HepG2 (cell line): ENCODE measurements around the gene CLDN9. TPM values are rescaled to one million over a fixed set of nuclear protein-coding genes. Genes with fewer than 3 reads are reported as not detected.

ENCODE experiments used
- ETS1 ChIP-seq: sonication (generic); formaldehyde crosslinking; IDR thresholded peaks from 2 replicates; pipeline ENCODE4 v1.4.0; 2020; ENCODE audit warnings: missing genetic modification reagents
- GZF1 ChIP-seq: sonication (generic); formaldehyde crosslinking; IDR thresholded peaks from 2 replicates; pipeline ENCODE4 v1.5.1; 2020; ENCODE audit warnings: mild to moderate bottlenecking, missing genetic modification reagents
- HNRNPK ChIP-seq: fragments of 200-400 bp; formaldehyde crosslinking; IDR thresholded peaks from 2 replicates; pipeline ENCODE4 v1.6.1; 2018; ENCODE audit warnings: low read length, low read depth, moderate library complexity, mild to moderate bottlenecking; ENCODE audit not compliant: poor library complexity, severe bottlenecking
- HOXA5 ChIP-seq: sonication (generic); formaldehyde crosslinking; IDR thresholded peaks from 2 replicates; pipeline ENCODE4 v1.4.0; 2020; ENCODE audit warnings: missing genetic modification reagents
- KLF13 ChIP-seq: sonication (generic); formaldehyde crosslinking; IDR thresholded peaks from 2 replicates; pipeline ENCODE4 v1.4.0; 2020; ENCODE audit warnings: mild to moderate bottlenecking, missing genetic modification reagents
- MBNL3 ChIP-seq: fragments of 250-450 bp; sonication (Bioruptor Pico); conservative IDR thresholded peaks from 2 replicates; pipeline ENCODE4 v1.8.0; 2022; ENCODE audit warnings: mild to moderate bottlenecking, inconsistent platforms
- MIXL1 ChIP-seq: IDR thresholded peaks from 2 replicates; pipeline ENCODE4 v1.6.1; 2016
- MTF1 ChIP-seq: sonication (generic); formaldehyde crosslinking; IDR thresholded peaks from 2 replicates; pipeline ENCODE4 v1.5.0; 2020; ENCODE audit warnings: missing genetic modification reagents
- NR3C1 ChIP-seq: sonication (generic); formaldehyde crosslinking; IDR thresholded peaks from 2 replicates; pipeline ENCODE4 v1.4.0; 2020; ENCODE audit warnings: missing genetic modification reagents
- POLR2AphosphoS2 ChIP-seq: IDR thresholded peaks from 2 replicates; pipeline ENCODE4 v1.6.1; 2011; ENCODE audit warnings: low read depth, low read length, improper control_type of control experiment
- RXRB ChIP-seq: IDR thresholded peaks from 2 replicates; pipeline ENCODE4 v1.6.1; 2016; ENCODE audit warnings: borderline replicate concordance, missing genetic modification reagents, missing compliant biosample characterization
- SAP130 ChIP-seq: IDR thresholded peaks from 2 replicates; pipeline ENCODE4 v1.6.1; 2016; ENCODE audit warnings: low read depth
- SIX1 ChIP-seq: sonication (generic); formaldehyde crosslinking; IDR thresholded peaks from 2 replicates; pipeline ENCODE4 v1.4.0; 2020; ENCODE audit warnings: missing genetic modification reagents, borderline replicate concordance
- SP5 ChIP-seq: IDR thresholded peaks from 2 replicates; pipeline ENCODE4 v1.6.1; 2016; ENCODE audit warnings: low read depth, borderline replicate concordance
- TFDP1 ChIP-seq: IDR thresholded peaks from 2 replicates; pipeline ENCODE4 v1.6.1; 2016; ENCODE audit warnings: missing compliant biosample characterization, missing genetic modification reagents, borderline replicate concordance
- THAP9 ChIP-seq: sonication (generic); formaldehyde crosslinking; IDR thresholded peaks from 2 replicates; pipeline ENCODE4; 2020; ENCODE audit warnings: missing genetic modification reagents, mild to moderate bottlenecking, borderline replicate concordance
- TSC22D2 ChIP-seq: sonication (generic); formaldehyde crosslinking; IDR thresholded peaks from 2 replicates; pipeline ENCODE4 v1.5.1; 2020; ENCODE audit warnings: missing genetic modification reagents, mild to moderate bottlenecking, borderline replicate concordance
- YEATS4 ChIP-seq: sonication (generic); formaldehyde crosslinking; IDR thresholded peaks from 2 replicates; pipeline ENCODE4 v1.4.0; 2020; ENCODE audit warnings: missing genetic modification reagents, borderline replicate concordance
- ZBTB42 ChIP-seq: sonication (generic); formaldehyde crosslinking; IDR thresholded peaks from 2 replicates; pipeline ENCODE4 v1.5.0; 2020; ENCODE audit warnings: mild to moderate bottlenecking, missing genetic modification reagents
- ZNF224 ChIP-seq: sonication (generic); formaldehyde crosslinking; IDR thresholded peaks from 2 replicates; pipeline ENCODE4 v1.5.0; 2020; ENCODE audit warnings: mild to moderate bottlenecking, missing genetic modification reagents
- ZNF276 ChIP-seq: sonication (generic); formaldehyde crosslinking; IDR thresholded peaks from 2 replicates; pipeline ENCODE4 v1.4.0; 2020; ENCODE audit warnings: mild to moderate bottlenecking, low read depth, missing genetic modification reagents
- ZNF430 ChIP-seq: sonication (generic); formaldehyde crosslinking; IDR thresholded peaks from 2 replicates; pipeline ENCODE4 v1.9.0; 2021; ENCODE audit warnings: mild to moderate bottlenecking, missing genetic modification reagents
- ZNF572 ChIP-seq: sonication (generic); formaldehyde crosslinking; IDR thresholded peaks from 2 replicates; pipeline ENCODE4 v1.5.1; 2020; ENCODE audit warnings: mild to moderate bottlenecking, missing genetic modification reagents
- ZNF619 ChIP-seq: sonication (generic); formaldehyde crosslinking; IDR thresholded peaks from 2 replicates; pipeline ENCODE4 v1.4.0; 2020; ENCODE audit warnings: mild to moderate bottlenecking, missing genetic modification reagents
- ZNF776 ChIP-seq: sonication (generic); formaldehyde crosslinking; IDR thresholded peaks from 2 replicates; pipeline ENCODE4 v1.4.0; 2020; ENCODE audit warnings: mild to moderate bottlenecking, missing genetic modification reagents
- ZNF780A ChIP-seq: sonication (generic); formaldehyde crosslinking; IDR thresholded peaks from 2 replicates; pipeline ENCODE4 v1.8.0; 2022; ENCODE audit warnings: mild to moderate bottlenecking, missing genetic modification reagents, moderate library complexity
- polyA plus RNA-seq, 8 experiments: library from polyadenylated mRNA; depleted of rRNA in 3 of 8; stranded (reverse) in 7 of 8; unstranded in 1 of 8; fragments of >200 nt; fragmentation: Illumina TruSeq in 4 of 8; extraction: Trizol in 4 of 8; gene quantifications; 2 replicates each; pipeline versions ENCODE4 v1.2.1 to v1.2.3, GENCODE V29; 2011 to 2016; ENCODE audit warnings: low read depth in 4 of 8, missing spikeins in 1 of 8, mixed read lengths in 1 of 8; ENCODE audit not compliant: insufficient read depth in 1 of 8
- total RNA-seq, 5 experiments: library from RNA; depleted of rRNA; stranded (reverse); fragments of >200 nt; fragmentation: Illumina TruSeq; extraction: Trizol; gene quantifications; 2 replicates each; pipeline ENCODE4 v1.2.3, GENCODE V29; 2016; ENCODE audit warnings: low read depth in 1 of 5

Gene CLDN9
- total and polyA plus RNA-seq, 2 of the 13 experiments (the other 11 are each of a cell fraction or from before 2014, with no cell fraction given), result 0.15 to 0.26 TPM

- TF ChIP-seq THAP9 (CRISPR knock-in tag) (no peak), ZNF780A (no peak; the same call in 1 of the 2 replicates), NR3C1 (CRISPR knock-in tag) (no peak), SAP130 (CRISPR knock-in tag) (0 out of 2 replicates have a peak, but pooled peaks have one; percentile 2), ZNF430 (CRISPR knock-in tag) (0 out of 2 replicates have a peak, but pooled peaks have one; percentile 13), MIXL1 (CRISPR knock-in tag) (no peak), GZF1 (CRISPR knock-in tag) (no peak), POLR2AphosphoS2 (no peak), ZNF572 (CRISPR knock-in tag) (no peak), MBNL3 (CRISPR knock-in tag) (no peak), SIX1 (CRISPR knock-in tag) (no peak), KLF13 (CRISPR knock-in tag) (no peak), ZNF776 (CRISPR knock-in tag) (peak; percentile 58; the same call in 1 of the 2 replicates), MTF1 (0 out of 2 replicates have a peak, but pooled peaks have one; percentile 13), ZNF224 (CRISPR knock-in tag) (peak; percentile 67; the same call in 1 of the 2 replicates), ZBTB42 (CRISPR knock-in tag) (0 out of 2 replicates have a peak, but pooled peaks have one; percentile 35), ETS1 (0 out of 2 replicates have a peak, but pooled peaks have one; percentile 30), HNRNPK (no peak), TSC22D2 (CRISPR knock-in tag) (peak; percentile 23; the same call in 1 of the 2 replicates), YEATS4 (CRISPR knock-in tag) (peak; percentile 36), SP5 (peak; percentile 33; the same call in 1 of the 2 replicates), RXRB (CRISPR knock-in tag) (0 out of 2 replicates have a peak, but pooled peaks have one; percentile 22), ZNF276 (CRISPR knock-in tag) (no peak), ZNF619 (CRISPR knock-in tag) (peak; percentile 56; the same call in 1 of the 2 replicates), TFDP1 (peak; percentile 9; the same call in 1 of the 2 replicates), HOXA5 (0 out of 2 replicates have a peak, but pooled peaks have one; percentile 40)
These were observed 7.5 kb downstream of the CLDN9 start, which contains the start of gene TNFRSF12A (continued) for GRCh38 chr16:3020247-3020603.
